IMR-90 (cell line): ENCODE data around the gene TMF1. TPM values are rescaled to one million over a fixed set of nuclear protein-coding genes. Genes with fewer than 3 reads are reported as not detected.
A peak's percentile ranks its signal among the peaks of the same experiment; 100 is the strongest.

ENCODE experiments used
- ATAC-seq: fragments of 200-7000 bp; cut with Tn5 transposase; 2 replicates; pipeline ENCODE4 v1.9.1; 2020; ENCODE audit warnings: low read depth, mild to moderate bottlenecking, moderate library complexity
- BruUV-seq: library from RNA; stranded (reverse); fragments of 400-500 nt; replicated peaks from 2 replicates; lab custom pipeline; 2021; lab: Mats Ljungman, UMichigan
- CTCF ChIA-PET: fragments of 300-600 bp; formaldehyde crosslinking; extraction: SDS; loops from one replicate; lab custom pipeline; 2021; ENCODE audit warnings: antibody characterized with exemption; lab: Yijun Ruan, JAX
- POLR2A ChIA-PET: fragments of 300-600 bp; sonication (Branson Sonifier 250); formaldehyde crosslinking; loops from one replicate; lab custom pipeline; 2022; ENCODE audit warnings: antibody characterized with exemption; ENCODE audit not compliant: unreplicated experiment; lab: Charles Lee
- DNase-seq: peaks from one replicate; pipeline ENCODE4 v3.0.0; 2013
- H2AFZ ChIP-seq: replicated peaks from 2 replicates; pipeline ENCODE3; 2013; ENCODE audit warnings: low read length, mild to moderate bottlenecking; ENCODE audit not compliant: poor library complexity
- H2AK5ac ChIP-seq: 2 replicates; pipeline ENCODE4 v1.6.1; 2013; ENCODE audit warnings: low read depth, low read length, inconsistent platforms
- H2AK9ac ChIP-seq: replicated peaks from 2 replicates; pipeline ENCODE3; 2013; ENCODE audit warnings: mild to moderate bottlenecking, low read depth, low read length, moderate library complexity; ENCODE audit not compliant: poor library complexity
- H2BK120ac ChIP-seq: 2 replicates; pipeline ENCODE4 v1.6.1; 2013; ENCODE audit warnings: low read depth, low read length, inconsistent platforms
- H2BK15ac ChIP-seq: 3 replicates; pipeline ENCODE4 v1.6.1; 2013; ENCODE audit warnings: low read depth, low read length, inconsistent platforms
- H2BK20ac ChIP-seq: 2 replicates; pipeline ENCODE4 v1.6.1; 2013; ENCODE audit warnings: low read depth, mild to moderate bottlenecking, inconsistent platforms, low read length, moderate library complexity
- H2BK5ac ChIP-seq: 2 replicates; pipeline ENCODE4 v1.6.1; 2013; ENCODE audit warnings: mild to moderate bottlenecking, low read depth, low read length, inconsistent platforms; ENCODE audit not compliant: poor library complexity, severe bottlenecking
- H3K14ac ChIP-seq: replicated peaks from 2 replicates; pipeline ENCODE4 v1.6.1; 2013; ENCODE audit warnings: low read depth, low read length, inconsistent platforms
- H3K18ac ChIP-seq: 2 replicates; pipeline ENCODE4 v1.6.1; 2013; ENCODE audit warnings: low read depth, low read length, control low read depth
- H3K23ac ChIP-seq: 2 replicates; pipeline ENCODE4 v1.6.1; 2013; ENCODE audit warnings: low read depth, low read length, inconsistent platforms
- H3K27ac ChIP-seq: 2 replicates; pipeline ENCODE4 v1.5.1; 2013; ENCODE audit warnings: mild to moderate bottlenecking, control low read depth, low read length; ENCODE audit not compliant: insufficient read depth
- H3K27me3 ChIP-seq: 2 replicates; pipeline ENCODE4 v1.6.1; 2013; ENCODE audit warnings: low read length; ENCODE audit not compliant: control insufficient read depth, insufficient read depth
- H3K36me3 ChIP-seq: 2 replicates; pipeline ENCODE4 v1.6.1; 2013; ENCODE audit warnings: low read length, mixed read lengths; ENCODE audit not compliant: control insufficient read depth, insufficient read depth
- H3K4ac ChIP-seq: 2 replicates; pipeline ENCODE4 v1.6.1; 2013; ENCODE audit warnings: low read depth, low read length, inconsistent platforms
- H3K4me1 ChIP-seq: 2 replicates; pipeline ENCODE4 v1.6.1; 2013; ENCODE audit warnings: low read length, mixed read lengths; ENCODE audit not compliant: control insufficient read depth, insufficient read depth
- H3K4me2 ChIP-seq: 2 replicates; pipeline ENCODE4 v1.6.1; 2013; ENCODE audit warnings: low read depth, mild to moderate bottlenecking, control low read depth, low read length, moderate library complexity
- H3K4me3 ChIP-seq: 2 replicates; pipeline ENCODE4 v1.5.1; 2013; ENCODE audit warnings: low read depth, mild to moderate bottlenecking, control low read depth, low read length, moderate library complexity; ENCODE audit not compliant: insufficient read depth
- H3K56ac ChIP-seq: 2 replicates; pipeline ENCODE4 v1.6.1; 2013; ENCODE audit warnings: low read length, inconsistent platforms; ENCODE audit not compliant: insufficient read depth; ENCODE audit errors: extremely low read depth
- H3K79me1 ChIP-seq, 2 experiments: 2 replicates each; pipeline ENCODE4 v1.6.1; 2013; ENCODE audit warnings: low read length in 2 of 2, inconsistent platforms in 1 of 2, low read depth in 1 of 2
- H3K9ac ChIP-seq: 2 replicates; pipeline ENCODE4 v1.6.1; 2013; ENCODE audit warnings: low read depth, low read length, control low read depth
- H3K9me1 ChIP-seq: 2 replicates; pipeline ENCODE4 v1.6.1; 2013; ENCODE audit warnings: low read length, inconsistent platforms; ENCODE audit not compliant: insufficient read depth
- H3K9me3 ChIP-seq: 2 replicates; pipeline ENCODE4 v1.6.1; 2013; ENCODE audit warnings: low read length; ENCODE audit not compliant: control insufficient read depth, insufficient read depth
- H4K20me1 ChIP-seq: 2 replicates; pipeline ENCODE4 v1.6.1; 2013; ENCODE audit warnings: low read length, inconsistent platforms; ENCODE audit not compliant: insufficient read depth
- H4K5ac ChIP-seq: 2 replicates; pipeline ENCODE4 v1.6.1; 2013; ENCODE audit warnings: mild to moderate bottlenecking, low read depth, low read length, control low read depth
- H4K8ac ChIP-seq, 2 experiments: 2 replicates each; pipeline ENCODE4 v1.6.1; 2013; ENCODE audit warnings: low read depth in 2 of 2, low read length in 2 of 2, control low read depth in 1 of 2, inconsistent platforms in 1 of 2
- H4K91ac ChIP-seq: 2 replicates; pipeline ENCODE4 v1.6.1; 2013; ENCODE audit warnings: low read depth, low read length, inconsistent platforms; ENCODE audit not compliant: insufficient read depth
- MAZ ChIP-seq: IDR thresholded peaks from 2 replicates; pipeline ENCODE4 v1.6.1; 2012; ENCODE audit warnings: low read depth, mild to moderate bottlenecking, low read length, improper control_type of control experiment, moderate library complexity, borderline replicate concordance
- POLR2A ChIP-seq: IDR thresholded peaks from 2 replicates; pipeline ENCODE4 v1.6.1; 2012; ENCODE audit warnings: mild to moderate bottlenecking, low read depth, low read length
- WGBS, 2 experiments: methylation state at CpG; one replicate each; pipeline versions ENCODE4 v1.1.5 to v1.1.7; 2013; ENCODE audit warnings: missing lambda C conversion rate in 2 of 2; ENCODE audit not compliant: insufficient read length in 1 of 2; ENCODE audit errors: extremely low coverage in 2 of 2; 5-methylcytosine and 5-hydroxymethylcytosine counted together
- dilution Hi-C: fragments of 300-500 bp; cut with HindIII; formaldehyde crosslinking; loops from one replicate; pipeline ENCODE4 v1.14.3; 2018; ENCODE audit warnings: low sequenced_read_pairs; ENCODE audit not compliant: unreplicated experiment
- in situ Hi-C: fragments of 300-500 bp; cut with MboI; formaldehyde crosslinking; loops from 3 replicates; pipeline ENCODE4 v1.14.3; 2019; ENCODE audit warnings: low sequenced_read_pairs, inconsistent platforms, mixed read lengths
- intact Hi-C: fragments of 100-400 bp; cut with micrococcal nuclease; formaldehyde crosslinking; loops from 2 replicates; pipeline ENCODE4 v1.10.0; 2022
- polyA plus RNA-seq, 3 experiments: library from polyadenylated mRNA; depleted of rRNA; stranded (reverse); fragments of >200 nt; gene quantifications; 2 replicates each; pipeline ENCODE4 v1.2.3, GENCODE V29; 2012; ENCODE audit warnings: low replicate concordance in 1 of 3
- total RNA-seq: library from RNA; depleted of rRNA; stranded (reverse); fragments of >200 nt; gene quantifications from 2 replicates; pipeline ENCODE4 v1.2.3, GENCODE V29; 2012

The TMF1 gene
- total and polyA plus RNA-seq, 2 of the 4 experiments (the other 2 are of a cell fraction): 12.4 to 39.1 TPM

GRCh38 chr3:69080233-69080920 lies 28.2 kb upstream of the TMF1 start, which contains the start of gene UBA3:
UBA3 (minus strand) TSS chr3:69080365; CDS start chr3:69080353, 12 bp downstream.
- peak within 1 kb of the TSS; percentile 51 for H2AK9ac ChIP-seq
- no peaks in the 10 kb centered on the region for H3K27me3 ChIP-seq
- POLR2A ChIA-PET: no interaction called here
- no peak within 1 kb of the TSS for H2BK120ac ChIP-seq
- H3K23ac ChIP-seq: peak within 1 kb of the TSS; percentile 40
- no peaks in the 10 kb centered on the region for H3K9me3 ChIP-seq
- H2BK15ac ChIP-seq: no peak within 1 kb of the TSS
- no TSS peak for BruUV-seq
- H4K20me1 ChIP-seq: peaks cover 4% of the 10 kb centered on the region; the same call in 1 of the 2 replicates
- H3K36me3 ChIP-seq: 0 out of 2 replicates have a peak, but pooled peaks cover 3% of the 10 kb centered on the region
- intact Hi-C loops (loop anchor here (10.0 kb wide), 2 partner anchors 784 to 864 kb away; no protein-coding TSS in a partner anchor), dilution Hi-C loops (no loop called here), in situ Hi-C loops (no loop called here)
- H4K8ac ChIP-seq: peak within 1 kb of the TSS in 1 of 2 experiments; percentile 3; a peak in 1 of 4 replicates
- peak within 1 kb of the TSS; percentile 64 for H2BK5ac ChIP-seq
- H3K4me3 ChIP-seq: peak within 1 kb of the TSS; percentile 100
- H4K91ac ChIP-seq: no peak within 1 kb of the TSS
- H2AFZ ChIP-seq: peak within 1 kb of the TSS; percentile 84
- peak within 1 kb of the TSS; percentile 55 for H3K27ac ChIP-seq
- H4K5ac ChIP-seq: peak within 1 kb of the TSS; percentile 39; the same call in 1 of the 2 replicates
- peak; percentile 77 for DNase-seq
- peak within 1 kb of the TSS; percentile 46; the same call in 1 of the 2 replicates for H3K56ac ChIP-seq
- no peak within 1 kb of the TSS for H2BK20ac ChIP-seq
- H2AK5ac ChIP-seq: no peak within 1 kb of the TSS
- H3K4me2 ChIP-seq: peak within 1 kb of the TSS; percentile 100
- peaks cover 4 to 39% of the 10 kb centered on the region in 2 experiments for H3K79me1 ChIP-seq
- peak within 1 kb of the TSS; percentile 96 for H3K9ac ChIP-seq
- H3K4me1 ChIP-seq: peaks cover 9% of the 10 kb centered on the region
- H3K14ac ChIP-seq: peak within 1 kb of the TSS; percentile 6; the same call in 1 of the 2 replicates
- peak; percentile 71; the same call in 1 of the 2 replicates for TF ChIP-seq MAZ
- TF ChIP-seq POLR2A: no peak
- 0% methylated on average over 11 of the region's 37 CpGs; no CpG with 5 or more reads in 1 of the 2 experiments for WGBS, 2 experiments
- H3K18ac ChIP-seq: peak within 1 kb of the TSS; percentile 83; the same call in 1 of the 2 replicates
- H3K9me1 ChIP-seq: peaks cover 7% of the 10 kb centered on the region
- peak; percentile 86 for ATAC-seq
- peak within 1 kb of the TSS; percentile 49 for H3K4ac ChIP-seq
- CTCF ChIA-PET: no interaction called here
